Superior temporal gyrus (tissue), 1 donor: ENCODE measurements around the gene ZNF560.
A peak's percentile ranks its signal among the peaks of the same experiment; 100 is the strongest.

ENCODE experiments used
- DNase-seq: peaks from one replicate; pipeline ENCODE4 v3.0.0-alpha.2; 2016; ENCODE audit errors: extremely low spot score

Gene ZNF560

GRCh38 chr19:9435279-9436268 lies 62.8 kb downstream of the ZNF560 start, which contains the start of gene ZNF266:
TSS of gene ZNF266 (minus strand) at chr19:9435573. CDS start at chr19:9420089, 15,484 bp downstream.
- DNase-seq = peak; percentile 94

GRCh38 chr19:9431475-9431874 lies 66.9 kb downstream of the ZNF560 start:
- DNase-seq = no peak

- DNase-seq = no peak
Observed at GRCh38 chr19:9430444-9430843, 68.0 kb downstream of the ZNF560 start.

- DNase-seq = no peak
Observed at GRCh38 chr19:9427941-9428340, 70.5 kb downstream of the ZNF560 start.
